ENCODE measurements around the gene MDK.

DNA sequence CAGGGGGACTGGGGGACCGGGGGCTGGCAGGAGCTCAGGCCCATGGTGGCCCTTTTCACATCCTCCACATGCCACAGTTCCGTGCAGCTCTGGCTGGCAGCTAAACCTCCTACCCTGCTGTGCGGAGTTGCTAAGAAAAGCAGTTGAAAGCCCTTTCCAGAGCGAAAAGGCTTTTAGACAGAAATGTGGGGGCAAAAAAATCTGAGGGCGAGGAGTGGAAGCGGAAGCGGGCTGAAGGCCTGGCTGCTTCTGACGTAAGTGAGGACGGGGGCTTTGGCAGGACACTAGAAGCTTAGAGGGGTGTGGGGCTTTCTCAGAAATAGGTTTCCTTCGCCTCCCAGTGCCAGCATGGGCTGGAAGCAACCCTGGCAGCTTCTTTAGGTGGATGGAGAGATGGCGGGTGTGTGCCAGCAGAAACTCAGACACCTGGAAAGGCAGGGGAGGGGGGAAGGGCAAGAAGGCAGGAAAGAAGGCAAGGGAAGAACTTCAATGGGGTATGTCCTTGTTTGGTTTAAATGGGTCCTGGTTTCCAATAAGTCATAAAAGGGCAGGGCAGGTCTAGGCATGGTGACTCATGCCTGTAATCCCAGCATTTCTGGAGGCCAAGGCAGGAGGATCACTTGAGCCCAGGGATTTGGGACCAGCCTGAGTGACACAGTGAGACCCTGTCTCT lies 45.4 kb upstream of the MDK start:
- TF ChIP-seq, protein P1, sequence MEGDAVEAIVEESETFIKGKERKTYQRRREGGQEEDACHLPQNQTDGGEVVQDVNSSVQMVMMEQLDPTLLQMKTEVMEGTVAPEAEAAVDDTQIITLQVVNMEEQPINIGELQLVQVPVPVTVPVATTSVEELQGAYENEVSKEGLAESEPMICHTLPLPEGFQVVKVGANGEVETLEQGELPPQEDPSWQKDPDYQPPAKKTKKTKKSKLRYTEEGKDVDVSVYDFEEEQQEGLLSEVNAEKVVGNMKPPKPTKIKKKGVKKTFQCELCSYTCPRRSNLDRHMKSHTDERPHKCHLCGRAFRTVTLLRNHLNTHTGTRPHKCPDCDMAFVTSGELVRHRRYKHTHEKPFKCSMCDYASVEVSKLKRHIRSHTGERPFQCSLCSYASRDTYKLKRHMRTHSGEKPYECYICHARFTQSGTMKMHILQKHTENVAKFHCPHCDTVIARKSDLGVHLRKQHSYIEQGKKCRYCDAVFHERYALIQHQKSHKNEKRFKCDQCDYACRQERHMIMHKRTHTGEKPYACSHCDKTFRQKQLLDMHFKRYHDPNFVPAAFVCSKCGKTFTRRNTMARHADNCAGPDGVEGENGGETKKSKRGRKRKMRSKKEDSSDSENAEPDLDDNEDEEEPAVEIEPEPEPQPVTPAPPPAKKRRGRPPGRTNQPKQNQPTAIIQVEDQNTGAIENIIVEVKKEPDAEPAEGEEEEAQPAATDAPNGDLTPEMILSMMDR (IDR thresholded peaks at IDR 0.05; ENCODE audit: low read length): no peak
- no peak for TF ChIP-seq EZH2 (IDR thresholded peaks at IDR 0.05; ENCODE audit: borderline replicate concordance, low read length)
